K562 (cell line): ENCODE data around the gene SLC29A3. TPM values are rescaled to one million over a fixed set of nuclear protein-coding genes. Genes with fewer than 3 reads are reported as not detected.

Experiments
- ATF1 ChIP-seq, 2 experiments: fragments of 450-650 bp in 1 of 2; IDR thresholded peaks; 2 replicates each; pipeline ENCODE4 v1.6.1; 2016; ENCODE audit warnings: missing compliant biosample characterization in 1 of 2, missing genetic modification characterization in 1 of 2
- CBX1 ChIP-seq: sonication (generic); IDR thresholded peaks from 2 replicates; pipeline ENCODE4 v1.6.1; 2016; ENCODE audit warnings: antibody characterized with exemption, low read depth, mild to moderate bottlenecking
- DACH1 ChIP-seq: fragments of 450-650 bp; IDR thresholded peaks from 2 replicates; pipeline ENCODE4 v1.6.1; 2018; ENCODE audit not compliant: partially characterized antibody
- MECOM ChIP-seq: fragments of 250-450 bp; sonication (Bioruptor Pico); IDR thresholded peaks from 2 replicates; pipeline ENCODE4 v1.8.0; 2022; ENCODE audit warnings: inconsistent platforms
- NUFIP1 ChIP-seq: fragments of 450-650 bp; IDR thresholded peaks from 2 replicates; pipeline ENCODE4 v1.6.1; 2018; ENCODE audit not compliant: partially characterized antibody
- PCBP1 ChIP-seq: fragments of 200-400 bp; formaldehyde crosslinking; IDR thresholded peaks from 2 replicates; pipeline ENCODE4 v1.6.1; 2018; ENCODE audit warnings: mild to moderate bottlenecking, low read depth, low read length; ENCODE audit not compliant: poor library complexity, severe bottlenecking
- RBM15 ChIP-seq: fragments of 200-400 bp; formaldehyde crosslinking; IDR thresholded peaks from 2 replicates; pipeline ENCODE4 v1.6.1; 2018; ENCODE audit warnings: mild to moderate bottlenecking, low read length, moderate library complexity; ENCODE audit not compliant: insufficient read depth
- RFX5 ChIP-seq: IDR thresholded peaks from 2 replicates; pipeline ENCODE4 v1.6.1; 2011; ENCODE audit warnings: low read depth, mild to moderate bottlenecking, improper control_type of control experiment, low read length
- SETDB1 ChIP-seq: IDR thresholded peaks from one replicate; pipeline ENCODE4 v1.6.1; 2012; ENCODE audit warnings: low read length, control low read depth, inconsistent platforms
- SRSF1 ChIP-seq: fragments of 200-400 bp; formaldehyde crosslinking; IDR thresholded peaks from 2 replicates; pipeline ENCODE4 v1.6.1; 2017; ENCODE audit warnings: mild to moderate bottlenecking, low read depth, low read length, moderate library complexity
- WHSC1 ChIP-seq: IDR thresholded peaks from one replicate; pipeline ENCODE4 v1.6.1; 2012; ENCODE audit warnings: low read length, control low read depth, inconsistent platforms
- ZFPM2 ChIP-seq: fragments of 250-450 bp; sonication (Bioruptor Pico); IDR thresholded peaks from 2 replicates; pipeline ENCODE4 v1.5.1; 2022; ENCODE audit warnings: mild to moderate bottlenecking
- polyA plus RNA-seq, 8 experiments: library from polyadenylated mRNA; depleted of rRNA in 4 of 8; stranded (reverse) in 5 of 8; unstranded in 3 of 8; fragments of >200 nt; fragmentation: Nextera tagmentation in 2 of 8; fragmentation: Illumina TruSeq in 1 of 8; extraction: Ambion mirVana in 2 of 8; extraction: Trizol in 1 of 8; gene quantifications; 2 replicates each; pipeline versions ENCODE4 v1.2.1 to v1.2.3, GENCODE V29; 2011 to 2014; ENCODE audit warnings: inconsistent platforms in 1 of 8, missing spikeins in 1 of 8
- total RNA-seq, 7 experiments: library from RNA; depleted of rRNA in 6 of 7; stranded (reverse); fragments of >200 nt in 6 of 7; fragmentation: Illumina TruSeq in 2 of 7; extraction: Trizol in 2 of 7; gene quantifications; 2 replicates each; pipeline versions ENCODE4 v1.2.1 to v1.2.3, GENCODE V29; 2011 to 2021; ENCODE audit warnings: low replicate concordance in 1 of 7
- TF ChIP-seq, protein P1 (sequence below): fragments of 250-450 bp; sonication (Bioruptor Pico); IDR thresholded peaks from 2 replicates; pipeline ENCODE4 v1.4.0; 2020; ENCODE audit warnings: mild to moderate bottlenecking, moderate library complexity
- TF ChIP-seq, protein P2 (sequence below), 2 experiments: fragments of 450-650 bp; IDR thresholded peaks; 2 replicates each; pipeline ENCODE4 v1.6.1; 2016; ENCODE audit warnings: mild to moderate bottlenecking in 2 of 2, borderline replicate concordance in 1 of 2, low read depth in 1 of 2, moderate library complexity in 1 of 2
- TF ChIP-seq, protein P3 (sequence below): fragments of 250-450 bp; sonication (Bioruptor Pico); IDR thresholded peaks from 2 replicates; pipeline ENCODE4 v1.4.0; 2020

SLC29A3 gene
- total and polyA plus RNA-seq, 9 of the 15 experiments (the other 6 are each of a cell fraction or from before 2014, with no cell fraction given): 2.1 to 10.7 (median 4.6) TPM

DNA sequence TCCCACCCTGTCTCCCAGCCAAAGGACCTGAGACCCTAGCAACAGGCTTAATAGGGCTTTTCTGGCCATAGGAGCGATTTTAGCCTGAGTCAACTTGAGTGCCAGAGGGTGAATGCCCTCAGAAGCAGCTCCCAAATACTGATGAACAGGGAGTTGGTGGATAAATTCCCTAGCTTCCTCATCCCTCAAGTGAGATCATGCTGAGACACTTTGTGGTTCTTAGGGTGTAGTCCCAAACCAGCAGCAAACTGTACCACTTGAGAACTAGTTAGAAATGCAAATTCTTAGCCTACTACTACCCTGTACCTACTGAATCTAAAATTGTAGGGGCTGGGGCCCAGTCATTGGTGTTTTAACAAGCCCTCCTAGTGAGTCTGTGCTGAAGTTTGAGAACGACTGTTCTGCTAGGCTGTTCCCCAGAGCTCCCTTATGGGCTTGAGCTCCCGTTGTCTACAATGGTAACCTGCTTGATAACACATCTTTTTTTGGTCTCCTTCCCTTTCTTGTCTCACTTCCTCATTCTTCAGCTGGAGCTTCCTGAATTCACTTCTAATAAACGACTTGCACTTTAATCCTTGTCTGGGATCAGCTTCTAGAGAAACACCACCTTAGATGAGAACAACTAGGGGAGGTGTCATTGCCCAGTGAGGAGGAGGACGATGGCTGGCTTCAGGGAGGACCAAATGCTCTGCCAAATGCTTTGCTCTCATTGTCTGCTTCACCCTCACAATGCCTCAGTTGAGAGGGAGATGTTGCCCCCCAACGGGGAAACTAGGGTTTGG, 59.5 kb downstream of the SLC29A3 start (continued):
- TF ChIP-seq RBM15: no peak
- no peak for TF ChIP-seq SRSF1
- no peak for TF ChIP-seq CBX1
- TF ChIP-seq ZFPM2 (CRISPR knock-in tag): no peak
- TF ChIP-seq ATF1 (CRISPR knock-in tag; IDR thresholded peaks at IDR 0.05): no peak
- TF ChIP-seq ATF1 (tag; IDR thresholded peaks at IDR 0.05): no peak
- no peak for TF ChIP-seq WHSC1
- TF ChIP-seq RFX5: no peak
- TF ChIP-seq SETDB1: no peak
- no peak for TF ChIP-seq MECOM (CRISPR knock-in tag)
- TF ChIP-seq, protein P1, sequence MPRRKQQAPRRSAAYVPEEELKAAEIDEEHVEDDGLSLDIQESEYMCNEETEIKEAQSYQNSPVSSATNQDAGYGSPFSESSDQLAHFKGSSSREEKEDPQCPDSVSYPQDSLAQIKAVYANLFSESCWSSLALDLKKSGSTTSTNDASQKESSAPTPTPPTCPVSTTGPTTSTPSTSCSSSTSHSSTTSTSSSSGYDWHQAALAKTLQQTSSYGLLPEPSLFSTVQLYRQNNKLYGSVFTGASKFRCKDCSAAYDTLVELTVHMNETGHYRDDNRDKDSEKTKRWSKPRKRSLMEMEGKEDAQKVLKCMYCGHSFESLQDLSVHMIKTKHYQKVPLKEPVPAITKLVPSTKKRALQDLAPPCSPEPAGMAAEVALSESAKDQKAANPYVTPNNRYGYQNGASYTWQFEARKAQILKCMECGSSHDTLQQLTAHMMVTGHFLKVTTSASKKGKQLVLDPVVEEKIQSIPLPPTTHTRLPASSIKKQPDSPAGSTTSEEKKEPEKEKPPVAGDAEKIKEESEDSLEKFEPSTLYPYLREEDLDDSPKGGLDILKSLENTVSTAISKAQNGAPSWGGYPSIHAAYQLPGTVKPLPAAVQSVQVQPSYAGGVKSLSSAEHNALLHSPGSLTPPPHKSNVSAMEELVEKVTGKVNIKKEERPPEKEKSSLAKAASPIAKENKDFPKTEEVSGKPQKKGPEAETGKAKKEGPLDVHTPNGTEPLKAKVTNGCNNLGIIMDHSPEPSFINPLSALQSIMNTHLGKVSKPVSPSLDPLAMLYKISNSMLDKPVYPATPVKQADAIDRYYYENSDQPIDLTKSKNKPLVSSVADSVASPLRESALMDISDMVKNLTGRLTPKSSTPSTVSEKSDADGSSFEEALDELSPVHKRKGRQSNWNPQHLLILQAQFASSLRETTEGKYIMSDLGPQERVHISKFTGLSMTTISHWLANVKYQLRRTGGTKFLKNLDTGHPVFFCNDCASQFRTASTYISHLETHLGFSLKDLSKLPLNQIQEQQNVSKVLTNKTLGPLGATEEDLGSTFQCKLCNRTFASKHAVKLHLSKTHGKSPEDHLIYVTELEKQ (CRISPR knock-in tag): no peak
- TF ChIP-seq, protein P2, sequence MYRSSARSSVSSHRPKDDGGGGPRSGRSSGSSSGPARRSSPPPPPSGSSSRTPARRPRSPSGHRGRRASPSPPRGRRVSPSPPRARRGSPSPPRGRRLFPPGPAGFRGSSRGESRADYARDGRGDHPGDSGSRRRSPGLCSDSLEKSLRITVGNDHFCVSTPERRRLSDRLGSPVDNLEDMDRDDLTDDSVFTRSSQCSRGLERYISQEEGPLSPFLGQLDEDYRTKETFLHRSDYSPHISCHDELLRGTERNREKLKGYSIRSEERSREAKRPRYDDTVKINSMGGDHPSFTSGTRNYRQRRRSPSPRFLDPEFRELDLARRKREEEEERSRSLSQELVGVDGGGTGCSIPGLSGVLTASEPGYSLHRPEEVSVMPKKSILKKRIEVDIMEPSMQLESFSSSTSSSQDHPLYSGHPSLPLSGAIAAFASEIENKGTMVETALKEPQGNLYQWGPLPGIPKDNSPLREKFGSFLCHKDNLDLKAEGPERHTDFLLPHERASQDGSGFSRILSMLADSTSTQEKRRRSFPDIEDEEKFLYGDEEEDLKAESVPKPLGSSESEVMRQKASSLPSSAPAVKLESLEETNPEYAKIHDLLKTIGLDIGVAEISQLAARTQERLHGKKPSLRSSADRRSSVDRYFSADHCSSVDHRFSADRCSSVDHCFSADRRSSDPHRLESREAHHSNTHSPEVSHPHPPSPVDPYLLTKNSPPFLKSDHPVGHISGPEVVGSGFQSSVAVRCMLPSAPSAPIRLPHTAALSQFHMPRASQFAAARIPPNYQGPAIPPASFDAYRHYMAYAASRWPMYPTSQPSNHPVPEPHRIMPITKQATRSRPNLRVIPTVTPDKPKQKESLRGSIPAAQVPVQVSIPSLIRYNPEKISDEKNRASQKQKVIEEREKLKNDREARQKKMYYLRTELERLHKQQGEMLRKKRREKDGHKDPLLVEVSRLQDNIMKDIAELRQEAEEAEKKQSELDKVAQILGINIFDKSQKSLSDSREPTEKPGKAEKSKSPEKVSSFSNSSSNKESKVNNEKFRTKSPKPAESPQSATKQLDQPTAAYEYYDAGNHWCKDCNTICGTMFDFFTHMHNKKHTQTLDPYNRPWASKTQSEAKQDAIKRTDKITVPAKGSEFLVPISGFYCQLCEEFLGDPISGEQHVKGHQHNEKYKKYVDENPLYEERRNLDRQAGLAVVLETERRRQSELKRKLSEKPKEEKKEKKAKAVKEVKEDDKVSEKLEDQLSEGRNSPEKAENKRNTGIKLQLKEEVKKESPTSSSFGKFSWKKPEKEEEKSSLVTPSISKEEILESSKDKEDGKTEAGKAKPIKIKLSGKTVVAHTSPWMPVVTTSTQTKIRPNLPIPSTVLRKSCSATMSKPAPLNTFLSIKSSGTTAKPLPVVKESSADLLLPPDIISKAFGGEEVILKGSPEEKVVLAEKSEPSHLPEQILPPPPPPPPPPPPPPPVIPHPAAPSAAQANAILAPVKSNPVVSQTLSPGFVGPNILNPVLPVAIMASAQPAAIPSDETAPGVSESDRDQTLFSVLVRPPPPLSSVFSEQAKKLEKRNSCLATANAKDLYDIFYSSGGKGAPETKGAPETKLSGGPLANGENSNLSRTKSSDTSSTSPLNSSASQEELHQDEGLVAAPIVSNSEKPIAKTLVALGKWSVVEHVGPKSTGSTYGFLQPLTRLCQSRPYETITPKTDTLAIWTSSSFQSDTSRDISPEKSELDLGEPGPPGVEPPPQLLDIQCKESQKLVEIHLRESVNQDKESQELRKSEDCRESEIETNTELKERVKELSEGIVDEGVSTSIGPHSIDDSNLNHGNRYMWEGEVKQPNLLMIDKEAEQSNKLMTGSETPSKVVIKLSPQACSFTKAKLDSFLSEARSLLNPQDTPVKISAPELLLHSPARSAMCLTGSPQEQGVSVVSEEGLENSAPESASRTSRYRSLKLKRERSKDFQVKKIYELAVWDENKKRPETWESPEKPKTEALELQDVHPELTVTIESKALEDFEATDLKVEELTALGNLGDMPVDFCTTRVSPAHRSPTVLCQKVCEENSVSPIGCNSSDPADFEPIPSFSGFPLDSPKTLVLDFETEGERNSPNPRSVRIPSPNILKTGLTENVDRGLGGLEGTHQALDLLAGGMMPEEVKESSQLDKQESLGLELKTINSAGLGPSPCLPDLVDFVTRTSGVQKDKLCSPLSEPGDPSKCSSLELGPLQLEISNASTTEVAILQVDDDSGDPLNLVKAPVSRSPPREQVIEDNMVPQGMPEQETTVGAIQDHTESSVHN (IDR thresholded peaks at IDR 0.05; ENCODE audit: borderline replicate concordance in 1 of 2, low read depth in 1 of 2): no peak
- no peak for TF ChIP-seq DACH1
- no peak for TF ChIP-seq PCBP1
- TF ChIP-seq, protein P3, sequence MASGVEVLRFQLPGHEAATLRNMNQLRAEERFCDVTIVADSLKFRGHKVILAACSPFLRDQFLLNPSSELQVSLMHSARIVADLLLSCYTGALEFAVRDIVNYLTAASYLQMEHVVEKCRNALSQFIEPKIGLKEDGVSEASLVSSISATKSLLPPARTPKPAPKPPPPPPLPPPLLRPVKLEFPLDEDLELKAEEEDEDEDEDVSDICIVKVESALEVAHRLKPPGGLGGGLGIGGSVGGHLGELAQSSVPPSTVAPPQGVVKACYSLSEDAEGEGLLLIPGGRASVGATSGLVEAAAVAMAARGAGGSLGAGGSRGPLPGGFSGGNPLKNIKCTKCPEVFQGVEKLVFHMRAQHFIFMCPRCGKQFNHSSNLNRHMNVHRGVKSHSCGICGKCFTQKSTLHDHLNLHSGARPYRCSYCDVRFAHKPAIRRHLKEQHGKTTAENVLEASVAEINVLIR (CRISPR knock-in tag): 0 out of 2 replicates have a peak, but pooled peaks have one; percentile 30
- no peak for TF ChIP-seq NUFIP1
